Cardiac muscle cell (in vitro differentiated cells and primary cell): ENCODE data around the gene CAPNS2. TPM values are rescaled to one million over a fixed set of nuclear protein-coding genes. Genes with fewer than 3 reads are reported as not detected.

Experiments
- DNase-seq, 2 donors: peaks; one replicate each; pipeline versions ENCODE4 v3.0.0 to v3.0.0-alpha.2; 2010 to 2017; ENCODE audit warnings: low read depth in 1 of 2, low spot score in 1 of 2
- H3K27ac ChIP-seq: fragments of 200-600 bp; sonication (generic); 2 replicates; pipeline ENCODE4 v1.5.1; 2016
- H3K27me3 ChIP-seq: fragments of 200-600 bp; sonication (generic); 2 replicates; pipeline ENCODE4 v1.6.0; 2016; ENCODE audit warnings: control low read depth
- H3K36me3 ChIP-seq: fragments of 200-600 bp; sonication (generic); 2 replicates; pipeline ENCODE4 v1.5.1; 2016; ENCODE audit warnings: control low read depth
- H3K4me1 ChIP-seq: fragments of 200-600 bp; sonication (generic); 2 replicates; pipeline ENCODE4 v1.8.1; 2017; ENCODE audit warnings: low read depth, mild to moderate bottlenecking, mixed run types
- H3K4me3 ChIP-seq: fragments of 200-600 bp; sonication (generic); 2 replicates; pipeline ENCODE4 v1.5.1; 2016; ENCODE audit warnings: mild to moderate bottlenecking
- H3K9me3 ChIP-seq: fragments of 200-600 bp; sonication (generic); 2 replicates; pipeline ENCODE4 v1.5.1; 2017; ENCODE audit warnings: low read depth, mild to moderate bottlenecking, control low read depth
- polyA plus RNA-seq: library from polyadenylated mRNA; unstranded; fragments of >200 nt; fragmentation: Nextera tagmentation; extraction: Ambion mirVana; gene quantifications from 2 replicates; pipeline ENCODE4 v1.2.1, GENCODE V29; 2016
- total RNA-seq: library from RNA; depleted of rRNA; stranded (reverse); fragments of >200 nt; gene quantifications from 2 replicates; pipeline ENCODE4 v1.2.3, GENCODE V29; 2016
- TF ChIP-seq, protein P1 (sequence below): IDR thresholded peaks from 2 replicates; pipeline ENCODE4 v1.5.1; 2012; ENCODE audit warnings: low read depth, mild to moderate bottlenecking, low read length

CAPNS2 gene
- total and polyA plus RNA-seq, 2 experiments from 2014 or later = not detected

DNA sequence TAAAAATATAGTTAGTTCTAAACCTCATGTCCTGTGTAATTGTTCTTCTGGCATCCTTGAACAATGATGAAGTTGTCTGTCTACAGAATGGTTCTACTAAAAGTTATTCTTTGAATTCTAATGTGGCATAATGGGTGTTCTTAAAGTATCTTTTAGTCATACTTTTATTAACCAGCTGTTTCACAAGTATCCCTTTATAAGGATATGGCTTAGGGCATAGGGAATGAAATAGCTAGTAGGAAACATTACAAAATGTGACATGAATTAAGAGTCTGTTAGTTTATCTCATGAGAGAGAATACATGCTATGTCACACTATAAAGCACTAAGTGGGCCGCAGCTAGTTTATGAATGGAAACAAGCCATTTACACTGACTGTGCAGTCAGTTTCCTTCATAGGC, 26.3 kb upstream of the CAPNS2 start:
- H3K9me3 ChIP-seq = no peaks in the 10 kb centered on the region
- no peak for DNase-seq
- no peak overlapping the region for H3K4me3 ChIP-seq
- H3K36me3 ChIP-seq = no peaks in the 10 kb centered on the region
- H3K27ac ChIP-seq = no peak overlapping the region
- H3K4me1 ChIP-seq = no peaks in the 10 kb centered on the region
- TF ChIP-seq, protein P1, sequence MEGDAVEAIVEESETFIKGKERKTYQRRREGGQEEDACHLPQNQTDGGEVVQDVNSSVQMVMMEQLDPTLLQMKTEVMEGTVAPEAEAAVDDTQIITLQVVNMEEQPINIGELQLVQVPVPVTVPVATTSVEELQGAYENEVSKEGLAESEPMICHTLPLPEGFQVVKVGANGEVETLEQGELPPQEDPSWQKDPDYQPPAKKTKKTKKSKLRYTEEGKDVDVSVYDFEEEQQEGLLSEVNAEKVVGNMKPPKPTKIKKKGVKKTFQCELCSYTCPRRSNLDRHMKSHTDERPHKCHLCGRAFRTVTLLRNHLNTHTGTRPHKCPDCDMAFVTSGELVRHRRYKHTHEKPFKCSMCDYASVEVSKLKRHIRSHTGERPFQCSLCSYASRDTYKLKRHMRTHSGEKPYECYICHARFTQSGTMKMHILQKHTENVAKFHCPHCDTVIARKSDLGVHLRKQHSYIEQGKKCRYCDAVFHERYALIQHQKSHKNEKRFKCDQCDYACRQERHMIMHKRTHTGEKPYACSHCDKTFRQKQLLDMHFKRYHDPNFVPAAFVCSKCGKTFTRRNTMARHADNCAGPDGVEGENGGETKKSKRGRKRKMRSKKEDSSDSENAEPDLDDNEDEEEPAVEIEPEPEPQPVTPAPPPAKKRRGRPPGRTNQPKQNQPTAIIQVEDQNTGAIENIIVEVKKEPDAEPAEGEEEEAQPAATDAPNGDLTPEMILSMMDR = no peak
- H3K27me3 ChIP-seq = no peaks in the 10 kb centered on the region

DNA sequence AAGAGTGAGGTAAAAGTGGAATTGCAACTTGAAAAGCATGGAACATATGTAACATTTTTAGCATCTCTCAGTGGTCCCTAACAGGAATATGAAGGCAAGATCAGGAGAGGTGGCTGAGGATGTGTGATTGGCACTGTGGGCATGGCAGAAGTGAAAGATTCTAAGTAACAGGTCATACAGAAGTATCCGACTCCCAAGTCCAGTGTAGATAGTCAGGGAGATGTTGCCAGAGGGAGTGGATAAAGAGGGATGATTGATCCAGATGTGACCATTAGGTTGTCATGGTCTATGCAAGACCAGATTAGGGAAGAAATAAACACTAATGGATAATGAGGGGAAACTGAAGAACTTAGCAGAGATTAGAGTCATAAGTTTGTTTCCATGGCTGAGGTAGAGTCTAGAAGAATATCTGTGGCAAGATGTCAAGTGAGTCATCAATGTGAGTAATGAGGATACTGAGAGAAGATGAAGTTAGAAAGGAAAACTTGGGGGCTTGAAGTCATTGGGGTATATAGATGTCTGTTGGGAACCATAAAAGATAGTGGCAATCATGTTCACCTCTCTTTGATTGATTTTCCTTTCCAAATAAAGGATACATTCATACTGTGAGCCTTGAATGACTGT, 23.9 kb upstream of the CAPNS2 start:
- no peaks in the 10 kb centered on the region for H3K4me1 ChIP-seq
- no peak overlapping the region for H3K27ac ChIP-seq
- DNase-seq = peak in 1 of 2 donors; percentile 63
- H3K36me3 ChIP-seq = no peaks in the 10 kb centered on the region
- no peak overlapping the region for H3K4me3 ChIP-seq
- no peaks in the 10 kb centered on the region for H3K27me3 ChIP-seq
- no peaks in the 10 kb centered on the region for H3K9me3 ChIP-seq
- TF ChIP-seq, protein P1 = no peak

- no peak overlapping the region for H3K27ac ChIP-seq
- no peaks in the 10 kb centered on the region for H3K4me1 ChIP-seq
- no peaks in the 10 kb centered on the region for H3K36me3 ChIP-seq
- no peaks in the 10 kb centered on the region for H3K9me3 ChIP-seq
- TF ChIP-seq, protein P1 = peak; percentile 33
- no peak overlapping the region for H3K4me3 ChIP-seq
- H3K27me3 ChIP-seq = no peaks in the 10 kb centered on the region
- DNase-seq = peak; percentile 31 to 63
These were observed 23.0 kb upstream of the CAPNS2 start for GRCh38 chr16:55543472-55543871.

- DNase-seq = peak in 1 of 2 donors; percentile 66
- no peaks in the 10 kb centered on the region for H3K27me3 ChIP-seq
- no peaks in the 10 kb centered on the region for H3K36me3 ChIP-seq
- no peak overlapping the region for H3K27ac ChIP-seq
- H3K4me1 ChIP-seq = no peaks in the 10 kb centered on the region
- TF ChIP-seq, protein P1 = no peak
- H3K9me3 ChIP-seq = no peaks in the 10 kb centered on the region
- H3K4me3 ChIP-seq = no peak overlapping the region
These were observed 13.9 kb upstream of the CAPNS2 start for GRCh38 chr16:55552621-55553020.

- TF ChIP-seq, protein P1 = no peak
- Histone ChIP-seq H3K4me3 (no peak overlapping the region), H3K27ac (no peak overlapping the region), H3K36me3 (no peaks in the 10 kb centered on the region), H3K9me3 (no peaks in the 10 kb centered on the region), H3K4me1 (peaks cover 17% of the 10 kb centered on the region), H3K27me3 (no peaks in the 10 kb centered on the region)
- DNase-seq = no peak
These were observed 11.0 kb upstream of the CAPNS2 start for GRCh38 chr16:55555436-55555835.
